GM12872 (cell line): Measurements from ENCODE around the gene KBTBD12.

ENCODE experiments used
- CTCF ChIP-seq: IDR thresholded peaks from 3 replicates; pipeline ENCODE4 v1.5.1; 2011; ENCODE audit warnings: low read depth, mild to moderate bottlenecking, low read length, moderate library complexity; ENCODE audit not compliant: insufficient read depth

Gene KBTBD12

GRCh38 chr3:127964053-127964452, 49.0 kb downstream of the KBTBD12 start:
- TF ChIP-seq CTCF = no peak

GRCh38 chr3:127964816-127965215, 49.8 kb downstream of the KBTBD12 start:
- TF ChIP-seq CTCF = no peak

GRCh38 chr3:127967316-127967715, 52.3 kb downstream of the KBTBD12 start:
- no peak for TF ChIP-seq CTCF

GRCh38 chr3:127970966-127971592, 56.0 kb downstream of the KBTBD12 start:
- peak; percentile 88 for TF ChIP-seq CTCF

GRCh38 chr3:127974226-127974625, 59.2 kb downstream of the KBTBD12 start:
- no peak for TF ChIP-seq CTCF

- TF ChIP-seq CTCF = no peak
These were observed 60.4 kb downstream of the KBTBD12 start for GRCh38 chr3:127975153-127976029.

- TF ChIP-seq CTCF = no peak
These were observed 63.6 kb downstream of the KBTBD12 start for GRCh38 chr3:127978636-127979035.
